ENCODE measurements around the gene MPPED1.

Gene MPPED1

DNA sequence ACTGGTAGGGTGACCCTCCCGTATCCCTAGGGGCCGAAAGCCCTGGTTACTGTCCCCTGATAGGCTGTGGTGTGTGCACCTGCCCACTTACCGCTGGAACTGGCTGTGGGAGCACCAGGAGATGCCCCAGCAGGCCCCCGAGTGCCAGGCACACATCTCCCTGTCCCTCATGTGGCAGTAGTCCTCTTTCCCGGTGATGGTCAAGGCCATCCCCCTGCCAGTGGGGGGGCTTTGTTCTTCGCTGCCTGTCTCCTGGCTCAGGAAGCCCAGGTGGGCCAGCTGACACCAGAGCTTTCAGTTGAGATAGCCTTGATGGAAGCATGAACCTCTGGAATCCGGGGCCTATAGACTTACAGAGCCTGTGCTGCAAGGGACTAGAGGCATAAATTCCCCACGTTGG, 100.5 kb downstream of the MPPED1 start:
- FAIRE-seq (no peak), DNase-seq (ENCODE audit: insufficient read length, low spot score) (no peak)
- TF ChIP-seq, protein P1, sequence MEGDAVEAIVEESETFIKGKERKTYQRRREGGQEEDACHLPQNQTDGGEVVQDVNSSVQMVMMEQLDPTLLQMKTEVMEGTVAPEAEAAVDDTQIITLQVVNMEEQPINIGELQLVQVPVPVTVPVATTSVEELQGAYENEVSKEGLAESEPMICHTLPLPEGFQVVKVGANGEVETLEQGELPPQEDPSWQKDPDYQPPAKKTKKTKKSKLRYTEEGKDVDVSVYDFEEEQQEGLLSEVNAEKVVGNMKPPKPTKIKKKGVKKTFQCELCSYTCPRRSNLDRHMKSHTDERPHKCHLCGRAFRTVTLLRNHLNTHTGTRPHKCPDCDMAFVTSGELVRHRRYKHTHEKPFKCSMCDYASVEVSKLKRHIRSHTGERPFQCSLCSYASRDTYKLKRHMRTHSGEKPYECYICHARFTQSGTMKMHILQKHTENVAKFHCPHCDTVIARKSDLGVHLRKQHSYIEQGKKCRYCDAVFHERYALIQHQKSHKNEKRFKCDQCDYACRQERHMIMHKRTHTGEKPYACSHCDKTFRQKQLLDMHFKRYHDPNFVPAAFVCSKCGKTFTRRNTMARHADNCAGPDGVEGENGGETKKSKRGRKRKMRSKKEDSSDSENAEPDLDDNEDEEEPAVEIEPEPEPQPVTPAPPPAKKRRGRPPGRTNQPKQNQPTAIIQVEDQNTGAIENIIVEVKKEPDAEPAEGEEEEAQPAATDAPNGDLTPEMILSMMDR (IDR thresholded peaks at IDR 0.05; ENCODE audit: insufficient read depth, missing control alignments), result no peak

DNA sequence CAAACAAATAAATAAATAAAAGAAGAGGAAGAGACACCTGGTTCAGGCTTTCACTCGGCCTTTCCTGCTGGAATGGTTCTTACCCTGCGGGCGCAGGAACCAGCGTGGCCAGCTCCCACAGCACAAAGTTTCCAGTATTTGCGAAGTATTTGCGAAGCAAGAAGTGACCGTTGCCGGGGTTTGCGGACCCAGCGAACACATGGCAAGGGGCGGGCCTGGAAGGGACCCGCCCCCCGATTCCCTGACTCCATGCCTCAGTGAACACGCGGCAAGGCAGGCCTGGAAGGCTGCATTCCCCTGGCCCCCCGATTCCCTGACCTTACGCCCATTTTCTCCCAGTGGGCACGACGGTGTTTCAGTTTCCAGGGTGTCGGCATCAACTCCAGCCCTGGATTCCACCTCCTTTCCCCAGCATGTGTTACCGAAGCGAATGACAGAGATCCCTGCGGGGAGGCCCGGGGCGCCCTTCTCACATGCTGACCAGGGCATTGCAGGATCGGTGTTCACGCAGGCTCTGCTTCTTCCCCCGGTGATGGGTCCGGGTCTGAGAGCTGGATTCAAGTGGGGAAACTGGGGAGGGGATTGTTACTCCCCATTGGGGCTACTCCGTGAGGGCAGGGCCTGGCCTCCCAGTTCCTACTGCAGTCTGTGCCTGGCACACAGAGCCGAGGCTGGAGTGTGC, 102.8 kb downstream of the MPPED1 start:
- TF ChIP-seq, protein P1 (IDR thresholded peaks at IDR 0.05; ENCODE audit: insufficient read depth, missing control alignments), result no peak
- no peak for FAIRE-seq
- DNase-seq (ENCODE audit: insufficient read length, low spot score), result no peak

DNA sequence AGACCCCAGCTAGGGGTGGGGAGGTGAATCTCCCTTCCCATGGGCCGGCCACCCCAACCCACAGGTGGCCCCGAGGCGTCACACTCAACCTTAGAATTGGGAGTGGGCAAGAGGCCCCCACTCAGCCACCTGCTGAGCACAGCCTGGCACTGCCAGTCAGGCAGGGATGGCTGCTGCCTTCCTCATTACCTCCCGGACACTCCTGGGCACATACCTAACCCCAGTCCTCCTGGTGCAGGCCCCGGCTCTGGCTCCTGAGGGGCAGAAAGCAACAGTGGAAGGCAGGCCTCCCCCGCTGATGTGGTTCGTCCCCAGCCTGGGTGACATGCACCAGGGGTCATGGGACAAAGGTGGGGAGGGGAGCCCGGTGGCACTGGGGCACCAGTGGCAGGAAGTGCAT, 103.6 kb downstream of the MPPED1 start:
- TF ChIP-seq, protein P1 (IDR thresholded peaks at IDR 0.05; ENCODE audit: insufficient read depth, missing control alignments), result no peak
- no peak for FAIRE-seq
- no peak for DNase-seq (ENCODE audit: insufficient read length, low spot score)

DNA sequence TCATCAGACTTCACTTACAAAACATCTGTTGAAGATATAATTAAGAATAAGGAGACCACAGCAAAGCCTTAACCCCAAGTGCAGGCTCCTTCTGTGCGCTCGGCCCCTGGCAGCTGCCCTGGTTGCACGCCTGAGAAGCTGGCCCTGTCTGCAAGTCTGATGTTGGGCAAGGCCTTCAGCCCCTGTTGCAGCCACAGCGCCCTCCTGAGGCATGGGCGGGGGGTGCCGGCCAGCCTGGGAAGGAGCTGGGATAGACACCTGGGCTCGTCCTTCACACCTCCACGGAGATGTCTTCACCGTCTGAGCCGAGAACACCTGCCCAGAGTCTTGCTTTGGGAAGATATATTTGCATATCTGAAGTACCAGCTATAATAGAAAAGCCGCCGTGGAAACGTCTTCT, 104.1 kb downstream of the MPPED1 start:
- FAIRE-seq, result no peak

DNA sequence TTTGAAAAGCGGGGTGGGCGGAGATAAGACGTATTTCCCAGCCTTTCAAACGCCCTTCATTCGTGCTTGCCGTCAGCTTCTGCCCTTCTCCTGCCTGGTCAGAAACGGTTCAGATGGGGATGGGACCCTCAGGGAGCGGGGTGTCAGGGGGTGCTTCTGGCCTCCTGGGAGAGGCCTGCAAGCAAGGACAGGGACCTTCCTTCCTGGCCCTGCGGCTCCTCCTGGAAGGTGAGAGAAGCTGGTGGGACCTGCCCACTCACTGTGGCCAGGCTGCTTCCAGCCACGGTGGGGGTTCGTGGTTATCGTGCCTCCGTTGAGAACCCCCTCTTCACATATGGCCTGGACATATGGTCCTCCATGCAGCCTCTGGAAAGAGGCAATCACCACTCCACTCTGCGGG, 104.6 kb downstream of the MPPED1 start:
- DNase-seq (ENCODE audit: insufficient read length, low spot score), result no peak
- no peak for FAIRE-seq
- TF ChIP-seq, protein P1 (IDR thresholded peaks at IDR 0.05; ENCODE audit: insufficient read depth, missing control alignments), result no peak

More for the DNA sequence above, 104.1 kb downstream of the MPPED1 start:
- TF ChIP-seq, protein P1 (IDR thresholded peaks at IDR 0.05; ENCODE audit: insufficient read depth, missing control alignments), result no peak
- DNase-seq (ENCODE audit: insufficient read length, low spot score), result no peak

DNA sequence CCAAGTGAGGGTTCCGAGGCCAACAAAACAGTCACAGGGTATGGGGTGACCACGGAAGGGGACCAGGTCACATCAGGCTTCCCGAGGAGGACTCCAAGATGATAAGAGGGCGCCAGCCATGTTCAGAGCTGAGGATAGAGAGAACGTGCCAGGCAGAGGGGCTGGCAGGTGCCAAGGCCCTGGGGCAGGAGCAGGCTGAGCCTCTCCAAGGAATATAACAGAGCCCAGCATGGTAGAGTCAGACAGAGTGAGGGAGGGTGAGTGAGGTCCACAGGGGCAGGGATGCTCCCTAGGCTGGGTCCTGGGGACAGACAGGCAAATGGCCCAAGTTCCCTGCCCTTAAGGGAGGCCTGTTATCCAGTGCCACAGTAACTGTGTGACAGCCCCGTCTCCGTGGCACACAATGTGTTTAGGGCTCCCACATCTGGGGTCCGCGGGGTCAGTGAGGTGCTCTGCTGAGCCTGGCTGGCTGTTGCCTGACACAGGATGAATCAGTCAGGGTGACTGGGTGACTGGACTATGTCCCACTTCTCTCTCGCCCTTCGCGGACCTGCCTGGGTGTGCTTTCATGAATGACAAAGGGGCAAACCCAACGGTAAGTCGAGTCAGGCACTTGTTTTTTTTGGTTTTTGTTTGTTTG, 105.3 kb downstream of the MPPED1 start:
- DNase-seq (ENCODE audit: insufficient read length, low spot score) (no peak), FAIRE-seq (no peak)
- TF ChIP-seq, protein P1 (IDR thresholded peaks at IDR 0.05; ENCODE audit: insufficient read depth, missing control alignments), result no peak

DNA sequence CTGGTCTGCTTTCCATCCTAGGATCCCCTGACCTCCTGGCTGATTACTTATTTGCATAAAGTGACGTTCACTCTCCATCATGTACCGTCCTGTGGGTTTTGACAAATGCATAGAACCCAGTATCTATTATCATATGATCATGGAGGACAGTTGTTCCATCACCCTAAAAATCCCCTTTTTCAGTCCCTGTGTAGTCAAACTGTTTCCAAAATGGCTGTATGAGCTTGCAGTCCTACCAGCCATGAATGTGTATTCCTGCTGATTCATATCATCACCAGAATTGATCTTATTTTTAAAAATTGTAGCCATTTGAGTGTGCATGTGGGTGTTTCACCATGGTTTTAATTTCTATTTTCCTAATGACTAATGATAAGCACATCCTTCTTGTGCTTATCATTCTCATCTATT, 108.8 kb downstream of the MPPED1 start:
- FAIRE-seq (no peak), DNase-seq (ENCODE audit: insufficient read length, low spot score) (no peak)
- TF ChIP-seq, protein P1 (IDR thresholded peaks at IDR 0.05; ENCODE audit: insufficient read depth, missing control alignments), result no peak

Measured in D721Med (cell line).